Activated CD8-positive, alpha-beta T cell treated with anti-CD3 and anti-CD28 coated beads, Interleukin-2, amount 10 ng/mL, durations not matched to agents 7 days and 5 days (primary cell): ENCODE results near the gene SAMD15. TPM values are rescaled to one million over a fixed set of nuclear protein-coding genes. Genes with fewer than 3 reads are reported as not detected.
"Not testable (repeated sequence)": the region's sequence is repeated elsewhere in the genome, so short reads cannot be mapped to it uniquely, and the experiment has no call there.

Experiments used
- ATAC-seq: fragments of 150-1000 bp; cut with Tn5 transposase; one replicate; pipeline ENCODE4 v1.10.0; 2021; ENCODE audit warnings: moderate library complexity
- CTCF ChIA-PET: fragments of 350-600 bp; sonication (Branson Sonifier 250); formaldehyde crosslinking; loops from one replicate; lab custom pipeline; 2021; ENCODE audit warnings: antibody characterized with exemption; lab: Charles Lee
- POLR2A ChIA-PET: fragments of 350-600 bp; sonication (Branson Sonifier 250); formaldehyde crosslinking; loops from one replicate; lab custom pipeline; 2021; ENCODE audit warnings: antibody characterized with exemption; lab: Charles Lee
- DNase-seq: peaks from one replicate; pipeline ENCODE4 v3.0.0-alpha.2; 2020
- H3K27ac Mint-ChIP-seq: one replicate; pipeline ENCODE4 v1.8.0; 2021; ENCODE audit warnings: mild to moderate bottlenecking, mixed read lengths
- H3K27me3 Mint-ChIP-seq: one replicate; pipeline ENCODE4 v1.8.0; 2021; ENCODE audit warnings: low read depth, mixed read lengths
- H3K36me3 Mint-ChIP-seq: one replicate; pipeline ENCODE4 v1.8.0; 2021; ENCODE audit warnings: low read depth, mixed read lengths
- H3K4me1 Mint-ChIP-seq: one replicate; pipeline ENCODE4 v1.8.0; 2021; ENCODE audit warnings: low read depth, mixed read lengths
- H3K4me3 Mint-ChIP-seq: one replicate; pipeline ENCODE4 v1.8.0; 2021; ENCODE audit warnings: mild to moderate bottlenecking, mixed read lengths
- H3K9me3 Mint-ChIP-seq: one replicate; pipeline ENCODE4 v1.8.0; 2022; ENCODE audit warnings: mixed read lengths; ENCODE audit not compliant: insufficient read depth
- total RNA-seq, 2 experiments: library from RNA; stranded (reverse); gene quantifications; one replicate each; pipeline ENCODE4 v1.2.3, GENCODE V29; 2021

Gene SAMD15
- under 1 TPM; 0.23 to 0.40 TPM for total RNA-seq

DNA sequence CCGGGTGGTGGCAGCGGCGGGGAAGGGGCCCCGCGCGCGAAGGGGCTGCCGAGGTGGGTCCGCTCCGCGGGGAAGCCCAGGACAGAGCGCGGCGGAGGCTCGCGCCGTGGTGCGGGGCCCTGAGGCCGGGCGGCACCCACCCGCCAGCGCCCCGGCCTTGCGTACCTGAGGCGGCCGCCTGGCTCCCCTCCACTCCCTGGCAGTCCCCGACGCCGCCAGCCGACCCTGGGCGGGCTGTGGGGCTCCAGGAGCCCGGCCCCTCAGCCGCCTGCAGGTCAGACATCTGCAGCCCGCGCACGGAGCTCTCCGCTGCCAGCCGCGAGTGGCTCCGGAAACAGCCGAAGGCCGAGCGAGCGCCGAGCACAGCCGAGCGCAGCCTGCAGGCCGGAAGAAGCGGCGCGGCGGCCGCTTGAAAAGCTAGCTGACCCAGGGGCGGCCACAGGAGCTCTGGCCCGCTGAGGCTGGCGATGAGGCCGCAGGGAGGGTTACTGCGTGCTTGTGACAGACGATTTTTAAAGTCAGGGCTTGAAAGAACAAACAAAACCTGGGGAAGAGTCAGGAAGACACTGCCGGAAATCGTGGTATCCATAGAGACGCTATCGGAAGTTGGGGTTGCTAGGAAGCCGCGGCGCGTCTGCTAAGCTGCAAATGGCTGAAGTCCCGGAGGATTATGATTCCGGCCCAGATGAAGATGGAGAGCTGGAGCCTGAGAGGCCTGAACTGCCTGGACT, at the start of gene SAMD15, which contains the start of gene TMED8:
Gene SAMD15, plus strand, starts transcription at position 609 of the 731 bp plus-strand sequence. Its CDS starts 40 bp downstream, at position 649.
Gene TMED8, minus strand, starts transcription at position 324 of the 731 bp plus-strand sequence. Its CDS starts 41 bp downstream, at position 283.
- Mint-ChIP-seq H3K9me3 (no peaks in the 10 kb centered on the region), H3K27me3 (peaks cover 5% of the 10 kb centered on the region), H3K4me3 (peak within 1 kb of the TSS; percentile 89), H3K27ac (peak within 1 kb of the TSS; percentile 92), H3K4me1 (peaks cover 38% of the 10 kb centered on the region), H3K36me3 (peaks cover 22% of the 10 kb centered on the region)
- ATAC-seq: peak; percentile 98
- peak; percentile 87 for DNase-seq
- POLR2A ChIA-PET: interaction anchor here (0.6 to 1.3 kb wide), 9 partner anchors 12 to 277 kb away, joined by 3 to 9 read pairs (median 3); partner anchors contain the start of genes GSTZ1, POMT2 and VIPAS39
- CTCF ChIA-PET: interaction anchor here (1.0 to 2.0 kb wide), 10 partner anchors 9 to 174 kb away, joined by 3 to 12 read pairs (median 4); partner anchors contain the start of genes AHSA1, GSTZ1 and POMT2

DNA sequence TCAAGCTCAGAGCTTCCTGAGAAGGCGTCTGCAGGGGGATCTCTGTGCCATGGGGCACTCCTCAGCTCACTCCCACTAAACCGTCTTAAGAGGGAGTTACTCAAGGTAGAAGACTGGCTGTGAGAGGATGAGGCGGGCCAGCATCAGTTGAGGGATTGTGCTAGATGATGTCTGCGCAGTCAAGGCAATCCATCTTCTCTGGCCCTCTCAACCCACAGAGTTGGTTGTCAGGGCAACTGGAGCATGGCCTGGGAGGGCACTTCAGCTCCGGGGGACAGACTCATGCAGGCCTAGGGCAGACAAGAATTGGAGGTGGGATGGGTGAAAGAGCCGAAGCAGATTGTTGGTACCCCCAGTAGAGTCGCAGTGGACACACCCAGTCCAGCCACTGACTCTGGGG, 47.3 kb upstream of the SAMD15 start:
- Mint-ChIP-seq H3K27me3 (no peaks in the 10 kb centered on the region), H3K9me3 (no peaks in the 10 kb centered on the region), H3K36me3 (no peaks in the 10 kb centered on the region), H3K27ac (no peak overlapping the region), H3K4me3 (no peak overlapping the region), H3K4me1 (no peaks in the 10 kb centered on the region)
- ChIA-PET POLR2A (interaction anchor here (0.7 kb wide), 1 partner anchor 8 kb away, joined by 4 read pairs; no protein-coding TSS in a partner anchor), CTCF (interaction anchor here (2.3 kb wide), 1 partner anchor 14 kb away, joined by 8 read pairs; no protein-coding TSS in a partner anchor)
- no peak for ATAC-seq
- DNase-seq: no peak

GRCh38 chr14:77335576-77335975, 41.6 kb upstream of the SAMD15 start:
- CTCF ChIA-PET: interaction anchor here (1.9 kb wide), 1 partner anchor 20 kb away, joined by 10 read pairs; no protein-coding TSS in a partner anchor
- H3K27ac Mint-ChIP-seq: no peak overlapping the region
- POLR2A ChIA-PET: interaction anchor here (1.0 kb wide), 1 partner anchor 14 kb away, joined by 4 read pairs; no protein-coding TSS in a partner anchor
- no peak for DNase-seq
- no peak overlapping the region for H3K4me3 Mint-ChIP-seq
- peaks cover 6% of the 10 kb centered on the region for H3K4me1 Mint-ChIP-seq
- no peaks in the 10 kb centered on the region for H3K36me3 Mint-ChIP-seq
- ATAC-seq: no peak
- H3K27me3 Mint-ChIP-seq: no peaks in the 10 kb centered on the region
- no peaks in the 10 kb centered on the region for H3K9me3 Mint-ChIP-seq

- H3K4me1 Mint-ChIP-seq, H3K27me3 Mint-ChIP-seq, H3K27ac Mint-ChIP-seq, DNase-seq, CTCF ChIA-PET, POLR2A ChIA-PET, H3K9me3 Mint-ChIP-seq, H3K4me3 Mint-ChIP-seq, ATAC-seq: not testable (repeated sequence)
- H3K36me3 Mint-ChIP-seq: peaks cover 13% of the 10 kb centered on the region
Observed at GRCh38 chr14:77337255-77337654, 39.9 kb upstream of the SAMD15 start.

DNA sequence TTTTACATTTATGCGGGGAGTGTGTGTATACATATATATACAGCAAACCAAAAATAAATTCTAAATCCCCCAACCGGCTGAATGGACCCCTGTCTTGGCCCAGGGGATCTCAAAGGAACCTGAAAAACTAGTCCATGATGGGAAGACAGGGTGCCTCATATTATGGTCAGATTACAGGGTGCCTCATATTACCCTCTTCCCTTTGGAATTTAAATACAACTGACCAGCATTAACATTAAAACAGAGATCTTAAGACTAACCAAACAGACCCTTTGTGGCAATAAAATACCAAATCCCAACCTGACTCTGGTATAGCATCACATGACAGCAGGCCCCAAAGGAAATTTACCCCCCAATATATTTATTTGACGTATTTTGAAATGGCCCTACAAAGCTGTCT, 39.3 kb upstream of the SAMD15 start:
- no peak for ATAC-seq
- POLR2A ChIA-PET: no interaction called here
- H3K4me3 Mint-ChIP-seq: no peak overlapping the region

DNA sequence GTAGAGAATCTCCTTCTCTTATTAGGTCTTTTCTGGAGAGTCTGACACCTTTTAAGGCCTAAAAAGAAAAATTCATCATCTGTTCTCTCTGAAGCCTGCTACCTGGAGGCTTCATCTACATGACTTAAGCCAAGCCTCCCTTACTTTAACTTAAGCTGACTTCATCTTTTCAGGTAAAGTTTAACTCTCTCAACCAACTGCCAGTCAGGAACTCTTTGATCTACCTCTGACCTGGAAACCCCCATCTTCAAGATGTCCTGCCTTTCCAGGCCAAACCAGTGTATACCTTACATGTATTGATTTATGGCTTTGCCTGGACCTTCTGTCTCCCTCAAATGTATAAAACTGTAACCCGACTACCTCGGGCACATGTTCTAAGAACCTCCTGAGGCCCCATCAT, 38.9 kb upstream of the SAMD15 start:
- Mint-ChIP-seq H3K9me3 (no peaks in the 10 kb centered on the region), H3K4me3 (no peak overlapping the region), H3K4me1 (peaks cover 6% of the 10 kb centered on the region), H3K36me3 (peaks cover 13% of the 10 kb centered on the region), H3K27ac (no peak overlapping the region), H3K27me3 (no peaks in the 10 kb centered on the region)
- POLR2A ChIA-PET: no interaction called here
- CTCF ChIA-PET: interaction anchor here (2.4 kb wide), 1 partner anchor 22 kb away, joined by 7 read pairs; no protein-coding TSS in a partner anchor
- ATAC-seq (no peak), DNase-seq (no peak)

More for the DNA sequence above, 39.3 kb upstream of the SAMD15 start:
- no peaks in the 10 kb centered on the region for H3K27me3 Mint-ChIP-seq
- H3K27ac Mint-ChIP-seq: no peak overlapping the region
- no peaks in the 10 kb centered on the region for H3K9me3 Mint-ChIP-seq
- CTCF ChIA-PET: interaction anchor here (2.4 kb wide), 1 partner anchor 22 kb away, joined by 7 read pairs; no protein-coding TSS in a partner anchor
- peaks cover 6% of the 10 kb centered on the region for H3K4me1 Mint-ChIP-seq
- no peak for DNase-seq
- peaks cover 13% of the 10 kb centered on the region for H3K36me3 Mint-ChIP-seq

DNA sequence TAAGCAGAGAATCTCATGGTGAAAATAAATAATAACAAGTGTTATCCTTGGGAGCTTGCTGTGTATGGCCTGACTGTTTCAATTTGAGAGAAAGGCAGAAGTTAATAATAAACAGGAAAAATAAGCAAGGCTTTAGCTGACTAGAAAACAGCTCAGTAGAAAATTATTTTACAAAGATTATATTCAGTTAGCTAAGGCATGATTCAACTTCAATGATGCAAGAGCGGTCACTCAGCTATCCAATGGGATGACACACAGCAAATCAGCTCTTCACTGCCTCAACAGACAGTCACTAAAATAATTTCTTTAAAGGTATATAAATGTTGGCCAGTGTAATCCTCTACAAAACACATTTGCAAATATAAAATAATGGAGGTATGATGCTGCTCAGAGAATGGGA, 37.8 kb upstream of the SAMD15 start:
- ATAC-seq (no peak), DNase-seq (no peak)
- H3K27me3 Mint-ChIP-seq: no peaks in the 10 kb centered on the region
- POLR2A ChIA-PET: no interaction called here
- CTCF ChIA-PET: interaction anchor here (2.4 kb wide), 1 partner anchor 23 kb away, joined by 7 read pairs; no protein-coding TSS in a partner anchor
- H3K9me3 Mint-ChIP-seq: no peaks in the 10 kb centered on the region
- H3K4me1 Mint-ChIP-seq: peaks cover 6% of the 10 kb centered on the region
- no peak overlapping the region for H3K4me3 Mint-ChIP-seq
- H3K27ac Mint-ChIP-seq: no peak overlapping the region
- H3K36me3 Mint-ChIP-seq: peaks cover 13% of the 10 kb centered on the region

GRCh38 chr14:77340389-77340788, 36.8 kb upstream of the SAMD15 start:
- Mint-ChIP-seq H3K27ac (no peak overlapping the region), H3K9me3 (no peaks in the 10 kb centered on the region), H3K27me3 (no peaks in the 10 kb centered on the region), H3K36me3 (peaks cover 13% of the 10 kb centered on the region), H3K4me3 (no peak overlapping the region), H3K4me1 (peaks cover 6% of the 10 kb centered on the region)
- ChIA-PET POLR2A (no interaction called here), CTCF (interaction anchor here (1.0 kb wide), 1 partner anchor 25 kb away, joined by 5 read pairs; no protein-coding TSS in a partner anchor)
- DNase-seq: no peak
- ATAC-seq: no peak

GRCh38 chr14:77342726-77343397, 34.3 kb upstream of the SAMD15 start:
- peaks cover 13% of the 10 kb centered on the region for H3K36me3 Mint-ChIP-seq
- H3K27me3 Mint-ChIP-seq: no peaks in the 10 kb centered on the region
- DNase-seq (no peak), ATAC-seq (no peak)
- no peak overlapping the region for H3K4me3 Mint-ChIP-seq
- H3K4me1 Mint-ChIP-seq: peaks cover 6% of the 10 kb centered on the region
- POLR2A ChIA-PET: interaction anchor here (0.9 kb wide), 1 partner anchor 34 kb away, joined by 3 read pairs; the partner anchor contains the start of genes SAMD15 and TMED8
- no peaks in the 10 kb centered on the region for H3K9me3 Mint-ChIP-seq
- H3K27ac Mint-ChIP-seq: no peak overlapping the region
- CTCF ChIA-PET: interaction anchor here (1.9 kb wide), 1 partner anchor 27 kb away, joined by 6 read pairs; no protein-coding TSS in a partner anchor

- H3K27me3 Mint-ChIP-seq: no peaks in the 10 kb centered on the region
- no peak for DNase-seq
- peaks cover 13% of the 10 kb centered on the region for H3K36me3 Mint-ChIP-seq
- H3K4me1 Mint-ChIP-seq: peaks cover 6% of the 10 kb centered on the region
- H3K27ac Mint-ChIP-seq: no peak overlapping the region
- no peak overlapping the region for H3K4me3 Mint-ChIP-seq
- ChIA-PET POLR2A (no interaction called here), CTCF (interaction anchor here (0.7 kb wide), 1 partner anchor 28 kb away, joined by 3 read pairs; no protein-coding TSS in a partner anchor)
- no peaks in the 10 kb centered on the region for H3K9me3 Mint-ChIP-seq
- ATAC-seq: no peak
Observed at GRCh38 chr14:77343662-77344061, 33.5 kb upstream of the SAMD15 start.

GRCh38 chr14:77344377-77344996, 32.7 kb upstream of the SAMD15 start:
- no peaks in the 10 kb centered on the region for H3K4me1 Mint-ChIP-seq
- no peak for ATAC-seq
- POLR2A ChIA-PET: no interaction called here
- H3K27ac Mint-ChIP-seq: no peak overlapping the region
- H3K4me3 Mint-ChIP-seq: no peak overlapping the region
- H3K27me3 Mint-ChIP-seq: no peaks in the 10 kb centered on the region
- H3K36me3 Mint-ChIP-seq: peaks cover 16% of the 10 kb centered on the region
- DNase-seq: no peak
- no peaks in the 10 kb centered on the region for H3K9me3 Mint-ChIP-seq
- CTCF ChIA-PET: interaction anchor here (0.7 to 0.9 kb wide), 2 partner anchors 14 to 28 kb away, joined by 3 read pairs; no protein-coding TSS in a partner anchor
